RWPE2 (cell line): Measurements from ENCODE around the gene PNPLA3.

ENCODE experiments used
- ATAC-seq: fragments of 200-7000 bp; cut with Tn5 transposase; 3 replicates; pipeline ENCODE4 v1.9.1; 2021; ENCODE audit warnings: low read depth
- DNase-seq: peaks from one replicate; pipeline ENCODE4 v3.0.0-alpha.2; 2020; ENCODE audit warnings: low spot score
- H3K27ac ChIP-seq: fragments of 450-650 bp; 2 replicates; pipeline ENCODE4 v1.5.1; 2017; ENCODE audit warnings: mild to moderate bottlenecking; ENCODE audit not compliant: poor library complexity, severe bottlenecking
- H3K27me3 ChIP-seq: fragments of 250-450 bp; sonication (Bioruptor Pico); 2 replicates; pipeline ENCODE4 v1.5.1; 2021; ENCODE audit warnings: mild to moderate bottlenecking, moderate library complexity; ENCODE audit not compliant: insufficient read depth, poor library complexity, severe bottlenecking
- H3K36me3 ChIP-seq: fragments of 250-450 bp; sonication (Bioruptor Pico); 2 replicates; pipeline ENCODE4 v1.5.1; 2020; ENCODE audit warnings: low read depth, mild to moderate bottlenecking, moderate library complexity
- H3K4me1 ChIP-seq: fragments of 250-450 bp; sonication (Bioruptor Pico); 2 replicates; pipeline ENCODE4 v1.5.1; 2021; ENCODE audit warnings: mild to moderate bottlenecking, moderate library complexity; ENCODE audit not compliant: insufficient read depth, poor library complexity, severe bottlenecking
- H3K4me3 ChIP-seq: fragments of 250-450 bp; sonication (Bioruptor Pico); 2 replicates; pipeline ENCODE4 v1.5.1; 2021; ENCODE audit warnings: mild to moderate bottlenecking, moderate library complexity; ENCODE audit not compliant: severe bottlenecking
- H3K9me3 ChIP-seq: fragments of 250-450 bp; sonication (Bioruptor Pico); 2 replicates; pipeline ENCODE4 v1.5.1; 2021; ENCODE audit warnings: mild to moderate bottlenecking, moderate library complexity; ENCODE audit not compliant: severe bottlenecking
- CTCF ChIP-seq: fragments of 450-650 bp; IDR thresholded peaks from one replicate; pipeline ENCODE4 v1.5.1; 2017; ENCODE audit warnings: mild to moderate bottlenecking, moderate library complexity; ENCODE audit not compliant: poor library complexity, severe bottlenecking

The PNPLA3 gene

DNA sequence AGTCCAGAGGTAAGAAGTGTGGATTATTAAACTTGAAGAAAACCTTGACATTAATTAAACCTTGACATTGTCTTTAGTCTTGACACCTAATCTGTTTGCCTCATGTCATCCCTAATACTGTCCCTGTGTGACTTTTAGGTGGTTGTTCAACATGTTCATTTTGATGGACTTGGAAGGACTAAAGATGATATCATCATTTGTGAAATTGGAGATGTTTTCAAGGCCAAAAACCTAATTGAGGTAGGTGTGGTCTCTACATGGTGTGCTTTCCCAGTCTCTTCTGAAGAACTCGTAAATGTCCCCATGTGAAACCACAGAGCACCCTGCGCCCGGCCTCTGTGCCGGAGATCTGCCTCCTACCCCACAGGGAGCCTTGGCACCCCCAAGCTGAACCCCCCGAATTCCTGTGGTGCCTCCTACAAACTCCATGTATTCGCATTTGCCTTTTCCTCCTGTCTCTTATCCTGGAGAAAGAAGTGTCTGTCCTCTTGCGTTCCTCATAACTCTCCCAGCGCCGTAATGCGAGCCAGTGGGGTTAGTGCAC is 40.8 kb downstream of the PNPLA3 start:
- no peak for ATAC-seq
- TF ChIP-seq CTCF = no peak
- DNase-seq = no peak
- Histone ChIP-seq H3K27me3 (no peaks in the 10 kb centered on the region), H3K4me3 (no peak overlapping the region), H3K9me3 (no peaks in the 10 kb centered on the region), H3K4me1 (no peaks in the 10 kb centered on the region), H3K36me3 (peaks cover 61% of the 10 kb centered on the region), H3K27ac (no peak overlapping the region)

- ATAC-seq (no peak), DNase-seq (no peak)
- H3K27ac ChIP-seq = no peak overlapping the region
- H3K4me3 ChIP-seq = no peak overlapping the region
- no peak for TF ChIP-seq CTCF
- no peaks in the 10 kb centered on the region for H3K9me3 ChIP-seq
- no peaks in the 10 kb centered on the region for H3K27me3 ChIP-seq
- no peaks in the 10 kb centered on the region for H3K4me1 ChIP-seq
- peaks cover 66% of the 10 kb centered on the region for H3K36me3 ChIP-seq
These were observed 43.5 kb downstream of the PNPLA3 start for GRCh38 chr22:43967069-43967468.

DNA sequence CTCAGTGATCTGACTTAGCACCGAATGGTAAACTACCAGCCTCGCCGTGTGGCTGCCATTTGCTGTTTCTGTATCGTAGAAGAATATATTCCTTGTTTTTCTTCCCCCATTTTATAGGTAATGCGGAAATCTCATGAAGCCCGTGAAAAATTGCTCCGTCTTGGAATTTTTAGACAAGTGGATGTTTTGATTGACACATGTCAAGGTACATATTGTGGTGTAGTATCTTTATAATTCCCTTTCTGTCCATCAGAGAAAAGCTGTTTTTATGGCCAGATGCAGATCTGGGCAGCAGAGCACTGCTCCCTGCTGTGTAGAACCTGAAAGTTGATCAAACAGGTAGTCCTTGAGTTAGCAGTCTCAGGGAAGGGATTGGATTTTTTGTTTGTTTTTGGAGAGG is 45.0 kb downstream of the PNPLA3 start:
- no peak for TF ChIP-seq CTCF
- H3K36me3 ChIP-seq = peaks cover 74% of the 10 kb centered on the region
- H3K4me3 ChIP-seq = no peak overlapping the region
- H3K4me1 ChIP-seq = no peaks in the 10 kb centered on the region
- DNase-seq (no peak), ATAC-seq (no peak)
- no peak overlapping the region for H3K27ac ChIP-seq
- no peaks in the 10 kb centered on the region for H3K9me3 ChIP-seq
- no peaks in the 10 kb centered on the region for H3K27me3 ChIP-seq

GRCh38 chr22:43969021-43969878 is 45.6 kb downstream of the PNPLA3 start:
- no peak for ATAC-seq
- no peak for DNase-seq
- Histone ChIP-seq H3K4me1 (no peaks in the 10 kb centered on the region), H3K27me3 (no peaks in the 10 kb centered on the region), H3K9me3 (no peaks in the 10 kb centered on the region), H3K36me3 (peaks cover 71% of the 10 kb centered on the region), H3K27ac (no peak overlapping the region), H3K4me3 (no peak overlapping the region)
- TF ChIP-seq CTCF = no peak
